Activated naive CD4-positive, alpha-beta T cell treated with anti-CD3 and anti-CD28 coated beads for 36 hours (primary cell): ENCODE measurements around the gene TXNDC2. TPM values are rescaled to one million over a fixed set of nuclear protein-coding genes. Genes with fewer than 3 reads are reported as not detected.

Source experiments
- CTCF ChIA-PET: fragments of 350-600 bp; sonication (Branson Sonifier 250); formaldehyde crosslinking; loops from one replicate; lab custom pipeline; 2021; ENCODE audit warnings: antibody characterized with exemption; lab: Charles Lee
- DNase-seq: peaks from one replicate; pipeline ENCODE4 v3.0.0-alpha.2; 2020
- H3K27ac Mint-ChIP-seq: one replicate; pipeline ENCODE4 v1.8.0; 2021; ENCODE audit warnings: mild to moderate bottlenecking, mixed read lengths
- H3K27me3 Mint-ChIP-seq: one replicate; pipeline ENCODE4 v1.8.0; 2021; ENCODE audit warnings: low read depth, mixed read lengths
- H3K36me3 Mint-ChIP-seq: one replicate; pipeline ENCODE4 v1.8.0; 2021; ENCODE audit warnings: low read depth, mixed read lengths
- H3K4me1 Mint-ChIP-seq: one replicate; pipeline ENCODE4 v1.8.0; 2021; ENCODE audit warnings: low read depth, mixed read lengths
- H3K4me3 Mint-ChIP-seq: one replicate; pipeline ENCODE4 v1.8.0; 2021; ENCODE audit warnings: mild to moderate bottlenecking, moderate library complexity, mixed read lengths
- H3K9me3 Mint-ChIP-seq: one replicate; pipeline ENCODE4 v1.8.0; 2021; ENCODE audit warnings: mixed read lengths
- intact Hi-C: fragments of 100-400 bp; cut with micrococcal nuclease; formaldehyde crosslinking; loops from one replicate; pipeline ENCODE4 v1.15.1; 2023
- total RNA-seq, 2 experiments: library from RNA; stranded (reverse); gene quantifications; one replicate each; pipeline ENCODE4 v1.2.3, GENCODE V29; 2021

The TXNDC2 gene
- total RNA-seq, 2 experiments from 2014 or later: not detected

GRCh38 chr18:9919564-9920232 lies 33.9 kb downstream of the TXNDC2 start:
- Mint-ChIP-seq H3K27ac (no peak overlapping the region), H3K27me3 (no peaks in the 10 kb centered on the region), H3K36me3 (peaks cover 2% of the 10 kb centered on the region), H3K9me3 (no peaks in the 10 kb centered on the region), H3K4me1 (peaks cover 38% of the 10 kb centered on the region), H3K4me3 (no peak overlapping the region)
- CTCF ChIA-PET: no interaction called here
- no peak for DNase-seq
- intact Hi-C loops: loop anchor here (5.0 kb wide), 1 partner anchor 1933 kb away; the partner anchor contains the start of gene CHMP1B

GRCh38 chr18:9922592-9923311 lies 37.0 kb downstream of the TXNDC2 start:
- intact Hi-C loops: no loop called here
- peaks cover 46% of the 10 kb centered on the region for H3K4me1 Mint-ChIP-seq
- DNase-seq: no peak
- H3K27me3 Mint-ChIP-seq: no peaks in the 10 kb centered on the region
- peaks cover 2% of the 10 kb centered on the region for H3K36me3 Mint-ChIP-seq
- CTCF ChIA-PET: no interaction called here
- no peak overlapping the region for H3K4me3 Mint-ChIP-seq
- no peaks in the 10 kb centered on the region for H3K9me3 Mint-ChIP-seq
- peak overlapping the region; percentile 32 for H3K27ac Mint-ChIP-seq

- no peak overlapping the region for H3K27ac Mint-ChIP-seq
- H3K4me1 Mint-ChIP-seq: peaks cover 58% of the 10 kb centered on the region
- H3K36me3 Mint-ChIP-seq: peaks cover 2% of the 10 kb centered on the region
- intact Hi-C loops: no loop called here
- DNase-seq: no peak
- H3K9me3 Mint-ChIP-seq: no peaks in the 10 kb centered on the region
- no peaks in the 10 kb centered on the region for H3K27me3 Mint-ChIP-seq
- CTCF ChIA-PET: interaction anchor here (0.6 kb wide), 1 partner anchor 1233 kb away, joined by 3 read pairs; no protein-coding TSS in a partner anchor
- H3K4me3 Mint-ChIP-seq: no peak overlapping the region
Measured at GRCh38 chr18:9924371-9924943, 38.7 kb downstream of the TXNDC2 start.

GRCh38 chr18:9925369-9925768 lies 39.6 kb downstream of the TXNDC2 start:
- Mint-ChIP-seq H3K9me3 (no peaks in the 10 kb centered on the region), H3K4me1 (peaks cover 63% of the 10 kb centered on the region), H3K27ac (no peak overlapping the region), H3K4me3 (no peak overlapping the region), H3K27me3 (no peaks in the 10 kb centered on the region), H3K36me3 (peaks cover 2% of the 10 kb centered on the region)
- no peak for DNase-seq
- intact Hi-C loops: no loop called here
- CTCF ChIA-PET: interaction anchor here (0.9 to 1.0 kb wide), 2 partner anchors 18 to 31 kb away, joined by 4 read pairs; no protein-coding TSS in a partner anchor

GRCh38 chr18:9925795-9926194 lies 40.0 kb downstream of the TXNDC2 start:
- H3K4me3 Mint-ChIP-seq: no peak overlapping the region
- H3K4me1 Mint-ChIP-seq: peaks cover 65% of the 10 kb centered on the region
- CTCF ChIA-PET: interaction anchor here (0.9 to 1.0 kb wide), 2 partner anchors 17 to 30 kb away, joined by 4 read pairs; no protein-coding TSS in a partner anchor
- intact Hi-C loops: loop anchor here (1.0 kb wide), 1 partner anchor 9 kb away; no protein-coding TSS in a partner anchor
- no peak for DNase-seq
- H3K27ac Mint-ChIP-seq: no peak overlapping the region
- no peaks in the 10 kb centered on the region for H3K27me3 Mint-ChIP-seq
- no peaks in the 10 kb centered on the region for H3K9me3 Mint-ChIP-seq
- H3K36me3 Mint-ChIP-seq: peaks cover 2% of the 10 kb centered on the region

GRCh38 chr18:9926223-9926894 lies 40.6 kb downstream of the TXNDC2 start:
- intact Hi-C loops: loop anchor here (1.0 kb wide), 1 partner anchor 10 kb away; no protein-coding TSS in a partner anchor
- CTCF ChIA-PET: no interaction called here
- H3K27ac Mint-ChIP-seq: no peak overlapping the region
- no peak for DNase-seq
- no peak overlapping the region for H3K4me3 Mint-ChIP-seq
- peaks cover 2% of the 10 kb centered on the region for H3K36me3 Mint-ChIP-seq
- no peaks in the 10 kb centered on the region for H3K9me3 Mint-ChIP-seq
- H3K27me3 Mint-ChIP-seq: no peaks in the 10 kb centered on the region
- H3K4me1 Mint-ChIP-seq: peaks cover 69% of the 10 kb centered on the region

- Mint-ChIP-seq H3K4me1 (peaks cover 69% of the 10 kb centered on the region), H3K9me3 (no peaks in the 10 kb centered on the region), H3K36me3 (peaks cover 3% of the 10 kb centered on the region), H3K27ac (no peak overlapping the region), H3K27me3 (no peaks in the 10 kb centered on the region), H3K4me3 (no peak overlapping the region)
- intact Hi-C loops: loop anchor here (1.0 kb wide), 1 partner anchor 11 kb away; no protein-coding TSS in a partner anchor
- CTCF ChIA-PET: interaction anchor here (0.7 kb wide), 1 partner anchor 25 kb away, joined by 3 read pairs; no protein-coding TSS in a partner anchor
- DNase-seq: no peak
Measured at GRCh38 chr18:9926977-9927376, 41.2 kb downstream of the TXNDC2 start.

- intact Hi-C loops: no loop called here
- Mint-ChIP-seq H3K4me3 (no peak overlapping the region), H3K27me3 (no peaks in the 10 kb centered on the region), H3K9me3 (no peaks in the 10 kb centered on the region), H3K27ac (peak overlapping the region; percentile 18), H3K4me1 (peaks cover 67% of the 10 kb centered on the region), H3K36me3 (peaks cover 9% of the 10 kb centered on the region)
- no peak for DNase-seq
- CTCF ChIA-PET: interaction anchor here (0.7 kb wide), 1 partner anchor 25 kb away, joined by 3 read pairs; no protein-coding TSS in a partner anchor
Measured at GRCh38 chr18:9927392-9928063, 41.8 kb downstream of the TXNDC2 start.

- Mint-ChIP-seq H3K4me1 (peaks cover 64% of the 10 kb centered on the region), H3K27ac (no peak overlapping the region)
Measured at GRCh38 chr18:9928646-9929259, 43.0 kb downstream of the TXNDC2 start.

GRCh38 chr18:9930299-9930884 lies 44.6 kb downstream of the TXNDC2 start:
- CTCF ChIA-PET: no interaction called here
- Mint-ChIP-seq H3K4me1 (peaks cover 55% of the 10 kb centered on the region), H3K27me3 (no peaks in the 10 kb centered on the region), H3K4me3 (no peak overlapping the region), H3K36me3 (peaks cover 18% of the 10 kb centered on the region), H3K9me3 (no peaks in the 10 kb centered on the region), H3K27ac (no peak overlapping the region)
- intact Hi-C loops: no loop called here
- DNase-seq: no peak

More at GRCh38 chr18:9928646-9929259, 43.0 kb downstream of the TXNDC2 start:
- intact Hi-C loops: loop anchor here (1.0 kb wide), 1 partner anchor 7 kb away; no protein-coding TSS in a partner anchor
- Mint-ChIP-seq H3K36me3 (peaks cover 16% of the 10 kb centered on the region), H3K9me3 (no peaks in the 10 kb centered on the region), H3K4me3 (no peak overlapping the region), H3K27me3 (no peaks in the 10 kb centered on the region)
- no peak for DNase-seq
- CTCF ChIA-PET: no interaction called here

- Mint-ChIP-seq H3K36me3 (peaks cover 18% of the 10 kb centered on the region), H3K4me1 (peaks cover 48% of the 10 kb centered on the region), H3K27ac (no peak overlapping the region), H3K27me3 (no peaks in the 10 kb centered on the region), H3K4me3 (no peak overlapping the region), H3K9me3 (no peaks in the 10 kb centered on the region)
- no peak for DNase-seq
- intact Hi-C loops: no loop called here
- CTCF ChIA-PET: no interaction called here
Measured at GRCh38 chr18:9931146-9931545, 45.4 kb downstream of the TXNDC2 start.
